MM.1S (cell line): ENCODE measurements around the gene PIBF1.
"Not testable (repeated sequence)": the region's sequence is repeated elsewhere in the genome, so short reads cannot be mapped to it uniquely, and the experiment has no call there.

ENCODE experiments used
- DNase-seq: peaks from one replicate; pipeline ENCODE4 v3.0.0-alpha.2; 2015
- H2AFZ ChIP-seq: fragments of 300-600 bp; sonication (generic); 2 replicates; pipeline ENCODE4 v1.6.0; 2016; ENCODE audit warnings: antibody characterized with exemption, low read length
- H3F3A ChIP-seq: fragments of 300-600 bp; sonication (generic); 2 replicates; pipeline ENCODE4 v1.6.1; 2016; ENCODE audit warnings: mild to moderate bottlenecking, antibody characterized with exemption, low read length, moderate library complexity, mixed read lengths; ENCODE audit not compliant: insufficient read depth
- H3K27ac ChIP-seq: fragments of 300-600 bp; sonication (generic); 2 replicates; pipeline ENCODE4 v1.5.1; 2016; ENCODE audit warnings: mild to moderate bottlenecking, low read length
- H3K27me3 ChIP-seq: fragments of 300-600 bp; sonication (generic); replicated peaks from 2 replicates; pipeline ENCODE4 v1.6.0; 2016; ENCODE audit warnings: low read length; ENCODE audit not compliant: insufficient read depth
- H3K36me3 ChIP-seq: fragments of 300-600 bp; sonication (generic); replicated peaks from 2 replicates; pipeline ENCODE4 v1.6.1; 2016; ENCODE audit warnings: mild to moderate bottlenecking, low read length, mixed read lengths; ENCODE audit not compliant: insufficient read depth
- H3K4me1 ChIP-seq: fragments of 300-600 bp; sonication (generic); 2 replicates; pipeline ENCODE4 v1.6.1; 2016; ENCODE audit warnings: low read length, mixed read lengths
- H3K4me2 ChIP-seq: fragments of 300-600 bp; sonication (generic); 2 replicates; pipeline ENCODE4 v1.6.0; 2016; ENCODE audit warnings: low read depth, low read length
- H3K4me3 ChIP-seq: fragments of 300-600 bp; sonication (generic); 2 replicates; pipeline ENCODE4 v1.5.1; 2016; ENCODE audit warnings: low read length, mixed read lengths
- H3K79me2 ChIP-seq: fragments of 300-600 bp; sonication (generic); 2 replicates; pipeline ENCODE4 v1.6.1; 2016; ENCODE audit warnings: mixed run types, low read length, mixed read lengths
- H3K9ac ChIP-seq: fragments of 300-600 bp; sonication (generic); 2 replicates; pipeline ENCODE4 v1.6.1; 2016; ENCODE audit warnings: low read length, mixed read lengths
- H3K9me2 ChIP-seq: fragments of 300-600 bp; sonication (generic); replicated peaks from 2 replicates; pipeline ENCODE4 v1.6.1; 2016; ENCODE audit warnings: mild to moderate bottlenecking, low read length, mixed read lengths; ENCODE audit not compliant: insufficient read depth
- H3K9me3 ChIP-seq: fragments of 300-600 bp; sonication (generic); replicated peaks from 2 replicates; pipeline ENCODE4 v1.6.1; 2016; ENCODE audit warnings: mild to moderate bottlenecking, low read length, mixed read lengths; ENCODE audit not compliant: insufficient read depth
- H4K20me1 ChIP-seq: fragments of 300-600 bp; sonication (generic); 2 replicates; pipeline ENCODE4 v1.6.1; 2016; ENCODE audit warnings: mild to moderate bottlenecking, low read length, moderate library complexity, mixed read lengths; ENCODE audit not compliant: insufficient read depth
- CTCF ChIP-seq: fragments of 300-600 bp; sonication (generic); IDR thresholded peaks from 2 replicates; pipeline ENCODE4 v1.5.1; 2016; ENCODE audit warnings: antibody characterized with exemption, low read length, mixed read lengths
- EZH2 ChIP-seq: fragments of 300-600 bp; sonication (generic); optimal IDR thresholded peaks from 2 replicates; pipeline ENCODE3; 2017; ENCODE audit warnings: low read depth, mild to moderate bottlenecking, antibody characterized with exemption, low read length, mixed read lengths
- EZH2phosphoT487 ChIP-seq: fragments of 300-600 bp; sonication (generic); IDR thresholded peaks from 2 replicates; pipeline ENCODE4 v1.6.1; 2018; ENCODE audit warnings: antibody characterized with exemption, low read length

The PIBF1 gene

GRCh38 chr13:72798817-72799216 lies 16.9 kb downstream of the PIBF1 start:
- Histone ChIP-seq H3K36me3 (no peaks in the 10 kb centered on the region; the same call in 1 of the 2 replicates), H3K79me2 (no peaks in the 10 kb centered on the region), H3K27ac (no peak overlapping the region), H3K9ac (no peak overlapping the region), H3K4me1 (no peaks in the 10 kb centered on the region), H4K20me1 (no peaks in the 10 kb centered on the region), H2AFZ (no peak overlapping the region), H3K4me3 (no peak overlapping the region), H3K27me3 (no peaks in the 10 kb centered on the region), H3F3A (no peaks in the 10 kb centered on the region), H3K4me2 (no peak overlapping the region), H3K9me2 (no peaks in the 10 kb centered on the region), H3K9me3 (no peaks in the 10 kb centered on the region)
- no peak for DNase-seq
- TF ChIP-seq CTCF: no peak
- no peak for TF ChIP-seq EZH2
- TF ChIP-seq EZH2phosphoT487: no peak

GRCh38 chr13:72804301-72804700 lies 22.4 kb downstream of the PIBF1 start:
- no peak overlapping the region for H2AFZ ChIP-seq
- no peak overlapping the region for H3K27ac ChIP-seq
- H3K4me2 ChIP-seq: no peak overlapping the region
- H3K4me1 ChIP-seq: no peaks in the 10 kb centered on the region
- TF ChIP-seq CTCF: no peak
- no peaks in the 10 kb centered on the region for H4K20me1 ChIP-seq
- no peak overlapping the region for H3K9ac ChIP-seq
- H3K4me3 ChIP-seq: no peak overlapping the region
- H3K36me3 ChIP-seq: no peaks in the 10 kb centered on the region
- H3K27me3 ChIP-seq: no peaks in the 10 kb centered on the region
- H3K9me3 ChIP-seq: no peaks in the 10 kb centered on the region
- H3K9me2 ChIP-seq: no peaks in the 10 kb centered on the region
- no peaks in the 10 kb centered on the region for H3F3A ChIP-seq
- no peaks in the 10 kb centered on the region for H3K79me2 ChIP-seq
- DNase-seq: no peak

- no peak overlapping the region for H3K4me2 ChIP-seq
- H3K27ac ChIP-seq: no peak overlapping the region
- H3F3A ChIP-seq: no peaks in the 10 kb centered on the region
- H3K9me3 ChIP-seq: no peaks in the 10 kb centered on the region
- H4K20me1 ChIP-seq: no peaks in the 10 kb centered on the region
- H3K9me2 ChIP-seq: no peaks in the 10 kb centered on the region
- no peaks in the 10 kb centered on the region for H3K79me2 ChIP-seq
- TF ChIP-seq CTCF: no peak
- no peak for TF ChIP-seq EZH2phosphoT487
- no peak for TF ChIP-seq EZH2
- no peak overlapping the region for H2AFZ ChIP-seq
- H3K4me1 ChIP-seq: no peaks in the 10 kb centered on the region
- H3K36me3 ChIP-seq: no peaks in the 10 kb centered on the region
- no peak overlapping the region for H3K9ac ChIP-seq
- H3K4me3 ChIP-seq: no peak overlapping the region
- DNase-seq: no peak
- H3K27me3 ChIP-seq: no peaks in the 10 kb centered on the region
Observed at GRCh38 chr13:72805676-72806346, 23.9 kb downstream of the PIBF1 start.

- DNase-seq, H3K9ac ChIP-seq, H3K9me3 ChIP-seq, H3F3A ChIP-seq, H2AFZ ChIP-seq, H3K4me1 ChIP-seq, H3K27ac ChIP-seq, H4K20me1 ChIP-seq, H3K27me3 ChIP-seq, H3K36me3 ChIP-seq, H3K4me3 ChIP-seq, H3K4me2 ChIP-seq, H3K9me2 ChIP-seq, H3K79me2 ChIP-seq: not testable (repeated sequence)
Observed at GRCh38 chr13:72806514-72806913, 24.6 kb downstream of the PIBF1 start.
